ENCODE measurements around the gene ENGASE.

GRCh38 chr17:79123988-79124387, 49.4 kb downstream of the ENGASE start:
- TF ChIP-seq EZH2 (IDR thresholded peaks at IDR 0.05; ENCODE audit: low read length, missing control alignments) (no peak), CTCF (conservative IDR thresholded peaks at IDR 0.05 in 1 of 2, IDR thresholded peaks at IDR 0.05 in 1 of 2; ENCODE audit: low read depth in 1 of 2, low read length in 2 of 2) (no peak)
